ENCODE results near the gene LRRN2.

LRRN2 gene

GRCh38 chr1:204592246-204592948 is 93.1 kb downstream of the LRRN2 start:
- in situ Hi-C loops (cut with MboI; ENCODE audit: low pct_unique_long_range_greater_than_20kb, low sequenced_read_pairs, unreplicated experiment) = no loop called here
- DNase-seq (ENCODE audit: low spot score) = no peak

GRCh38 chr1:204591473-204592090 is 94.0 kb downstream of the LRRN2 start:
- TF ChIP-seq CTCF (IDR thresholded peaks at IDR 0.05; ENCODE audit: extremely low read depth, insufficient read depth, missing control alignments) = no peak
- in situ Hi-C loops (cut with MboI; ENCODE audit: low pct_unique_long_range_greater_than_20kb, low sequenced_read_pairs, unreplicated experiment) = no loop called here
- no peak for DNase-seq (ENCODE audit: low spot score)

More at GRCh38 chr1:204592246-204592948, 93.1 kb downstream of the LRRN2 start:
- TF ChIP-seq CTCF (IDR thresholded peaks at IDR 0.05; ENCODE audit: extremely low read depth, insufficient read depth, missing control alignments) = no peak

GRCh38 chr1:204589409-204590038 is 96.0 kb downstream of the LRRN2 start:
- no peak for DNase-seq (ENCODE audit: low spot score)
- in situ Hi-C loops (cut with MboI; ENCODE audit: low pct_unique_long_range_greater_than_20kb, low sequenced_read_pairs, unreplicated experiment) = no loop called here
- TF ChIP-seq CTCF (IDR thresholded peaks at IDR 0.05; ENCODE audit: extremely low read depth, insufficient read depth, missing control alignments) = no peak

GRCh38 chr1:204588826-204589225 is 96.7 kb downstream of the LRRN2 start:
- TF ChIP-seq CTCF (IDR thresholded peaks at IDR 0.05; ENCODE audit: extremely low read depth, insufficient read depth, missing control alignments) = no peak
- DNase-seq (ENCODE audit: low spot score) = no peak
- in situ Hi-C loops (cut with MboI; ENCODE audit: low pct_unique_long_range_greater_than_20kb, low sequenced_read_pairs, unreplicated experiment) = no loop called here

GRCh38 chr1:204587621-204588020 is 97.9 kb downstream of the LRRN2 start:
- no peak for DNase-seq (ENCODE audit: low spot score)
- no peak for TF ChIP-seq CTCF (IDR thresholded peaks at IDR 0.05; ENCODE audit: extremely low read depth, insufficient read depth, missing control alignments)
- in situ Hi-C loops (cut with MboI; ENCODE audit: low pct_unique_long_range_greater_than_20kb, low sequenced_read_pairs, unreplicated experiment) = no loop called here

- no peak for TF ChIP-seq CTCF (IDR thresholded peaks at IDR 0.05; ENCODE audit: extremely low read depth, insufficient read depth, missing control alignments)
- no peak for DNase-seq (ENCODE audit: low spot score)
- in situ Hi-C loops (cut with MboI; ENCODE audit: low pct_unique_long_range_greater_than_20kb, low sequenced_read_pairs, unreplicated experiment) = no loop called here
Observed at GRCh38 chr1:204584699-204585372, 100.7 kb downstream of the LRRN2 start.
